Ascending aorta (tissue), 2 donors: ENCODE data around the gene HPS5. TPM values are rescaled to one million over a fixed set of nuclear protein-coding genes. Genes with fewer than 3 reads are reported as not detected.

Experiments used
- DNase-seq, 2 donors: peaks; one replicate each; pipeline ENCODE4 v3.0.0-alpha.2; 2019; ENCODE audit warnings: low spot score in 2 of 2
- H3K27ac ChIP-seq, 2 donors: fragments of 200-600 bp; sonication (generic); one replicate each; pipeline ENCODE4 v1.5.1; 2016 to 2017; ENCODE audit warnings: mild to moderate bottlenecking in 1 of 2
- H3K27me3 ChIP-seq: fragments of 200-600 bp; sonication (generic); one replicate; pipeline ENCODE4 v1.5.1; 2017
- H3K36me3 ChIP-seq, 2 donors: fragments of 200-600 bp; sonication (generic); one replicate each; pipeline ENCODE4 v1.5.1; 2016
- H3K4me1 ChIP-seq, 2 donors: fragments of 200-600 bp; sonication (generic); one replicate each; pipeline ENCODE4 v1.5.1; 2016 to 2017; ENCODE audit warnings: mild to moderate bottlenecking in 1 of 2
- H3K4me3 ChIP-seq, 2 donors: fragments of 200-600 bp; sonication (generic); one replicate each; pipeline ENCODE4 v1.5.1; 2016 to 2017; ENCODE audit warnings: mild to moderate bottlenecking in 1 of 2
- H3K9me3 ChIP-seq, 2 donors: fragments of 200-600 bp; sonication (generic); one replicate each; pipeline ENCODE4 v1.5.1; 2016
- intact Hi-C: fragments of 100-400 bp; cut with DNase I; formaldehyde crosslinking; loops from one replicate; pipeline ENCODE4 v1.15.1; 2023
- total RNA-seq: library from RNA; depleted of rRNA; stranded (reverse); fragments of >200 nt; gene quantifications from one replicate; pipeline ENCODE4 v1.1.0, GENCODE V29; 2016
- TF ChIP-seq, protein P1 (sequence below), 3 experiments: fragments of 200-600 bp in 2 of 3; fragments of 450-650 bp in 1 of 3; sonication (generic) in 2 of 3; IDR thresholded peaks; one replicate each; pipeline ENCODE4 v1.5.1; 2016 to 2019; ENCODE audit warnings: antibody characterized with exemption in 3 of 3, mild to moderate bottlenecking in 1 of 3, moderate library complexity in 1 of 3

Gene HPS5
- total RNA-seq, 1 donor from 2014 or later = 31.7 TPM

DNA sequence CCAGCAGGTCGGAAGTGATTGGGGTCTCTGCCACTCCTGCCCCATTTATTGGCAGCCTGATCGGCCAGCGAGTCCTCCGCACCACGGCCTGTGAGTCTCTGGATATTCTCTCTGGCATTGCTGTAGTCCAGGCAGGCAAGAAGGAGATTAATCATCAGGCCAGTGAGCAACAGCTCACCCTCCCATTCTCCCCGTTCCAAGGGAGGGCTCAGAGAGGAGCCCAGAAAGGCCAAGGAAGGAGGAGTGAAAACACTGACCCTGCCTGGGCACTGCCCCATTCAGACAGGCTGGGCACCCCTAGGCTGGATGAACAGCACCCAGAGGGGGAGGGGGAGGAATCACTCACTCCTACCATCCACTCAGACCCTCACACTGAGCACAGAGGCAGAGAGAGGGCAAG lies 76.5 kb downstream of the HPS5 start:
- no peaks in the 10 kb centered on the region for H3K36me3 ChIP-seq
- no peaks in the 10 kb centered on the region for H3K4me1 ChIP-seq
- H3K27ac ChIP-seq = no peak overlapping the region
- H3K4me3 ChIP-seq = no peak overlapping the region
- no peak for DNase-seq
- intact Hi-C loops = no loop called here
- TF ChIP-seq, protein P1, sequence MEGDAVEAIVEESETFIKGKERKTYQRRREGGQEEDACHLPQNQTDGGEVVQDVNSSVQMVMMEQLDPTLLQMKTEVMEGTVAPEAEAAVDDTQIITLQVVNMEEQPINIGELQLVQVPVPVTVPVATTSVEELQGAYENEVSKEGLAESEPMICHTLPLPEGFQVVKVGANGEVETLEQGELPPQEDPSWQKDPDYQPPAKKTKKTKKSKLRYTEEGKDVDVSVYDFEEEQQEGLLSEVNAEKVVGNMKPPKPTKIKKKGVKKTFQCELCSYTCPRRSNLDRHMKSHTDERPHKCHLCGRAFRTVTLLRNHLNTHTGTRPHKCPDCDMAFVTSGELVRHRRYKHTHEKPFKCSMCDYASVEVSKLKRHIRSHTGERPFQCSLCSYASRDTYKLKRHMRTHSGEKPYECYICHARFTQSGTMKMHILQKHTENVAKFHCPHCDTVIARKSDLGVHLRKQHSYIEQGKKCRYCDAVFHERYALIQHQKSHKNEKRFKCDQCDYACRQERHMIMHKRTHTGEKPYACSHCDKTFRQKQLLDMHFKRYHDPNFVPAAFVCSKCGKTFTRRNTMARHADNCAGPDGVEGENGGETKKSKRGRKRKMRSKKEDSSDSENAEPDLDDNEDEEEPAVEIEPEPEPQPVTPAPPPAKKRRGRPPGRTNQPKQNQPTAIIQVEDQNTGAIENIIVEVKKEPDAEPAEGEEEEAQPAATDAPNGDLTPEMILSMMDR (IDR thresholded peaks at IDR 0.05) = no peak
- no peaks in the 10 kb centered on the region for H3K9me3 ChIP-seq
- no peaks in the 10 kb centered on the region for H3K27me3 ChIP-seq

- Histone ChIP-seq H3K27me3 (no peaks in the 10 kb centered on the region), H3K27ac (no peak overlapping the region), H3K9me3 (no peaks in the 10 kb centered on the region), H3K36me3 (no peaks in the 10 kb centered on the region), H3K4me1 (no peaks in the 10 kb centered on the region), H3K4me3 (no peak overlapping the region)
- DNase-seq = peak in 1 of 2 donors; percentile 73
- intact Hi-C loops = no loop called here
- TF ChIP-seq, protein P1 (IDR thresholded peaks at IDR 0.05) = peak; percentile 55 to 74 (median 70)
These were observed 78.1 kb downstream of the HPS5 start for GRCh38 chr11:18243783-18244362.

- Histone ChIP-seq H3K27me3 (no peaks in the 10 kb centered on the region), H3K9me3 (no peaks in the 10 kb centered on the region), H3K4me1 (no peaks in the 10 kb centered on the region), H3K4me3 (no peak overlapping the region), H3K27ac (no peak overlapping the region), H3K36me3 (no peaks in the 10 kb centered on the region)
- TF ChIP-seq, protein P1 (IDR thresholded peaks at IDR 0.05) = no peak
- intact Hi-C loops = no loop called here
- no peak for DNase-seq
These were observed 82.3 kb downstream of the HPS5 start for GRCh38 chr11:18239655-18240054.

DNA sequence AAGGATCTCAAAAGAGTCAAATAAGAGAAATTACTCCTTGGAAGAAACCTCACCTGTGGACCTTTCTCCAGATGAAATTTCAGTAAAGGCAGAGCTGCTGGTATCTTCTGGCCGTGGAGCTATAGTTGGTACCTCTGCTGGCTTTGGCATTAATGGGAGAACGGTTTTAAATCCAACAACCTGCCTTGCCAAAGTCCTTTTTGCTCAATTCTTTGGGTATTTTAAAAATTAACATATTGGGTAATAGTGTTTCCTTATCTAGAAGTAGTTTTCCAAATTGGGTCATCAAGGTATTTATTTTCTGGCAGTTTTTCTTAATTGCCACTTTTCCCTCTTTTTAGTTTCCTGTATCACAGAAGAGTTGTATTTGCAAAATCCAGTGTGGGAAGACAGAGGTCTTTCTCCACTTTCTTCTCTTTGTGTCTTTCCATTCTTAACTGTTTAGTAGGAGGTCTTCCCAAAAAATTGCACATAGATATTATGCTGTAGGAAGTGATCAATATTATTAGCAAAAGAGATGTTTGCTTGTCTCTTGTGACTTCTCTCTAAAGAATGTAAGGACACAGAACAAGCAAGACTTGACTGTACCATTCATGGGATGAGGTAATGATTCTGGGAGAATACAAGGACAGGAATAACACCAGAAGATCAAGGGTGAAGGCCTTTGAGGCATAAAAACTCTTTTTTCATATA lies 85.1 kb downstream of the HPS5 start, which contains the start of gene SAA4:
SAA4 (minus strand) TSS at position 139 of the 693 bp plus-strand sequence. CDS start 876 bp downstream, outside the sequence.
- no peak for DNase-seq
- TF ChIP-seq, protein P1 (IDR thresholded peaks at IDR 0.05) = no peak
- Histone ChIP-seq H3K27me3 (no peaks in the 10 kb centered on the region), H3K27ac (no peak within 1 kb of the TSS), H3K4me3 (no peak within 1 kb of the TSS), H3K9me3 (no peaks in the 10 kb centered on the region), H3K36me3 (no peaks in the 10 kb centered on the region), H3K4me1 (no peaks in the 10 kb centered on the region)
- intact Hi-C loops = no loop called here

- DNase-seq = no peak
- TF ChIP-seq, protein P1 (IDR thresholded peaks at IDR 0.05) = no peak
- no peak overlapping the region for H3K4me3 ChIP-seq
- no peaks in the 10 kb centered on the region for H3K9me3 ChIP-seq
- no peaks in the 10 kb centered on the region for H3K36me3 ChIP-seq
- intact Hi-C loops = no loop called here
- no peaks in the 10 kb centered on the region for H3K4me1 ChIP-seq
- H3K27ac ChIP-seq = no peak overlapping the region
- H3K27me3 ChIP-seq = no peaks in the 10 kb centered on the region
These were observed 86.3 kb downstream of the HPS5 start for GRCh38 chr11:18235394-18236334.
